H9 (cell line): ENCODE results near the gene APBA2. TPM values are rescaled to one million over a fixed set of nuclear protein-coding genes. Genes with fewer than 3 reads are reported as not detected.

Experiments
- DNase-seq: peaks from one replicate; pipeline ENCODE4 v3.0.0-alpha.2; 2017
- H2AFZ ChIP-seq: one replicate; pipeline ENCODE4 v1.6.1; 2013; ENCODE audit warnings: mild to moderate bottlenecking, low read length, control low read depth, moderate library complexity
- H2AK5ac ChIP-seq: 2 replicates; pipeline ENCODE4 v1.6.1; 2013; ENCODE audit warnings: low read length, control low read depth, mixed read lengths; ENCODE audit not compliant: insufficient read length
- H2BK120ac ChIP-seq: one replicate; pipeline ENCODE4 v1.6.1; 2013; ENCODE audit warnings: low read depth, mild to moderate bottlenecking, low read length, control low read depth, inconsistent platforms; ENCODE audit not compliant: poor library complexity, severe bottlenecking
- H2BK12ac ChIP-seq: 2 replicates; pipeline ENCODE4 v1.6.1; 2013; ENCODE audit warnings: low read length, control low read depth, mixed read lengths, low read depth; ENCODE audit not compliant: insufficient read length
- H2BK15ac ChIP-seq: 2 replicates; pipeline ENCODE4 v1.6.1; 2013; ENCODE audit warnings: low read depth, low read length, control low read depth
- H2BK20ac ChIP-seq: one replicate; pipeline ENCODE4 v1.6.1; 2013; ENCODE audit warnings: low read depth, mild to moderate bottlenecking, low read length, control low read depth, inconsistent platforms; ENCODE audit not compliant: poor library complexity, severe bottlenecking
- H2BK5ac ChIP-seq: 2 replicates; pipeline ENCODE4 v1.6.1; 2013; ENCODE audit warnings: low read length, control low read depth, mixed read lengths; ENCODE audit not compliant: insufficient read length
- H3K14ac ChIP-seq: 2 replicates; pipeline ENCODE4 v1.6.1; 2013; ENCODE audit warnings: low read length, control low read depth; ENCODE audit not compliant: insufficient read depth
- H3K18ac ChIP-seq: 2 replicates; pipeline ENCODE4 v1.6.1; 2013; ENCODE audit warnings: low read depth, mild to moderate bottlenecking, mixed read lengths, low read length, control low read depth; ENCODE audit not compliant: insufficient read length
- H3K23ac ChIP-seq: 2 replicates; pipeline ENCODE4 v1.6.1; 2013; ENCODE audit warnings: low read length, control low read depth, mixed read lengths, low read depth; ENCODE audit not compliant: insufficient read length
- H3K23me2 ChIP-seq: 2 replicates; pipeline ENCODE4 v1.6.1; 2013; ENCODE audit warnings: low read depth, mild to moderate bottlenecking, mixed read lengths, low read length, control low read depth; ENCODE audit not compliant: insufficient read length, poor library complexity, severe bottlenecking
- H3K27ac ChIP-seq: 2 replicates; pipeline ENCODE4 v1.5.1; 2013; ENCODE audit warnings: low read length, control low read depth, mixed read lengths, low read depth; ENCODE audit not compliant: insufficient read length
- H3K27me3 ChIP-seq: 2 replicates; pipeline ENCODE4 v1.6.1; 2013; ENCODE audit warnings: low read length, control low read depth, inconsistent platforms; ENCODE audit not compliant: insufficient read depth
- H3K4ac ChIP-seq: 2 replicates; pipeline ENCODE4 v1.6.1; 2013; ENCODE audit warnings: low read depth, mild to moderate bottlenecking, control low read depth, inconsistent platforms, low read length, moderate library complexity
- H3K4me1 ChIP-seq: 2 replicates; pipeline ENCODE4 v1.6.1; 2013; ENCODE audit warnings: low read length, control low read depth, inconsistent platforms; ENCODE audit not compliant: insufficient read depth
- H3K4me2 ChIP-seq: 2 replicates; pipeline ENCODE4 v1.6.1; 2013; ENCODE audit warnings: low read length, control low read depth, mixed read lengths; ENCODE audit not compliant: insufficient read length, insufficient read depth
- H3K56ac ChIP-seq: 2 replicates; pipeline ENCODE4 v1.6.1; 2013; ENCODE audit warnings: low read depth, mild to moderate bottlenecking, mixed read lengths, low read length, control low read depth; ENCODE audit not compliant: insufficient read length
- H3K79me1 ChIP-seq: 2 replicates; pipeline ENCODE4 v1.6.1; 2013; ENCODE audit warnings: low read depth, mild to moderate bottlenecking, moderate library complexity, low read length, control low read depth, inconsistent platforms; ENCODE audit not compliant: insufficient read depth, poor library complexity, severe bottlenecking
- H3K79me2 ChIP-seq: 2 replicates; pipeline ENCODE4 v1.6.1; 2013; ENCODE audit warnings: low read length, control low read depth, inconsistent platforms; ENCODE audit not compliant: insufficient read depth
- H3K9ac ChIP-seq: 2 replicates; pipeline ENCODE4 v1.6.1; 2013; ENCODE audit warnings: low read length, control low read depth, mixed read lengths; ENCODE audit not compliant: insufficient read length; ENCODE audit errors: extremely low read depth
- H3K9me3 ChIP-seq: one replicate; pipeline ENCODE4 v1.6.1; 2013; ENCODE audit warnings: low read depth, low read length, inconsistent platforms; ENCODE audit not compliant: control insufficient read depth
- H3T11ph ChIP-seq: one replicate; pipeline ENCODE4 v1.6.1; 2013; ENCODE audit warnings: mild to moderate bottlenecking, low read length, control low read depth, inconsistent platforms
- H4K20me1 ChIP-seq: one replicate; pipeline ENCODE4 v1.6.1; 2013; ENCODE audit not compliant: control insufficient read depth, insufficient read length, insufficient read depth
- H4K5ac ChIP-seq: 2 replicates; pipeline ENCODE4 v1.6.1; 2013; ENCODE audit warnings: low read depth, mild to moderate bottlenecking, mixed read lengths, low read length, control low read depth; ENCODE audit not compliant: insufficient read length
- H4K8ac ChIP-seq: replicated peaks from 2 replicates; pipeline ENCODE4 v1.6.1; 2013; ENCODE audit warnings: low read length, control low read depth, mixed read lengths, low read depth; ENCODE audit not compliant: insufficient read length
- H4K91ac ChIP-seq: 2 replicates; pipeline ENCODE4 v1.6.1; 2013; ENCODE audit warnings: low read depth, mild to moderate bottlenecking, moderate library complexity, mixed read lengths, low read length, control low read depth; ENCODE audit not compliant: insufficient read length
- H3K27ac Mint-ChIP-seq, 3 experiments: 2 replicates in 2 of 3; 3 replicates in 1 of 3; pipeline ENCODE4 v1.8.0; 2020 to 2021; ENCODE audit warnings: mixed read lengths in 3 of 3, mild to moderate bottlenecking in 1 of 3, moderate library complexity in 1 of 3
- H3K27me3 Mint-ChIP-seq: 2 replicates; pipeline ENCODE4 v1.8.0; 2021; ENCODE audit warnings: low read depth, mild to moderate bottlenecking, moderate library complexity, mixed read lengths
- H3K36me3 Mint-ChIP-seq, 3 experiments: 2 replicates in 2 of 3; 3 replicates in 1 of 3; pipeline ENCODE4 v1.8.0; 2020 to 2021; ENCODE audit warnings: low read depth in 3 of 3, mixed read lengths in 3 of 3; ENCODE audit not compliant: insufficient read depth in 1 of 3
- H3K4me1 Mint-ChIP-seq, 2 experiments: 2 replicates each; pipeline ENCODE4 v1.8.0; 2020; ENCODE audit warnings: mixed read lengths in 2 of 2
- H3K4me3 Mint-ChIP-seq, 2 experiments: 2 replicates in 1 of 2; 3 replicates in 1 of 2; pipeline ENCODE4 v1.8.0; 2020 to 2021; ENCODE audit warnings: mild to moderate bottlenecking in 2 of 2, mixed read lengths in 2 of 2, moderate library complexity in 1 of 2
- H3K9me3 Mint-ChIP-seq, 2 experiments: 2 replicates in 1 of 2; 3 replicates in 1 of 2; pipeline ENCODE4 v1.8.0; 2020; ENCODE audit warnings: mild to moderate bottlenecking in 2 of 2, mixed read lengths in 2 of 2, moderate library complexity in 1 of 2
- WGBS: extraction: QIAGEN DNeasy Blood & Tissue Kit; methylation state at CpG from one replicate; pipeline ENCODE4 v1.1.7; 2013; ENCODE audit warnings: missing lambda C conversion rate, low lambda C conversion rate, mixed read lengths; ENCODE audit not compliant: insufficient read length; ENCODE audit errors: extremely low coverage; 5-methylcytosine and 5-hydroxymethylcytosine counted together
- total RNA-seq: library from RNA; stranded (reverse); gene quantifications from 2 replicates; pipeline ENCODE4 v1.2.1, GENCODE V29; 2021
- TF ChIP-seq, protein P1 (sequence below): fragments of 200-600 bp; sonication (generic); conservative IDR thresholded peaks from 3 replicates; pipeline ENCODE4 v1.8.0; 2021; ENCODE audit warnings: antibody characterized with exemption, mild to moderate bottlenecking

The APBA2 gene
- total RNA-seq, 1 experiment from 2014 or later: 14.3 TPM

DNA sequence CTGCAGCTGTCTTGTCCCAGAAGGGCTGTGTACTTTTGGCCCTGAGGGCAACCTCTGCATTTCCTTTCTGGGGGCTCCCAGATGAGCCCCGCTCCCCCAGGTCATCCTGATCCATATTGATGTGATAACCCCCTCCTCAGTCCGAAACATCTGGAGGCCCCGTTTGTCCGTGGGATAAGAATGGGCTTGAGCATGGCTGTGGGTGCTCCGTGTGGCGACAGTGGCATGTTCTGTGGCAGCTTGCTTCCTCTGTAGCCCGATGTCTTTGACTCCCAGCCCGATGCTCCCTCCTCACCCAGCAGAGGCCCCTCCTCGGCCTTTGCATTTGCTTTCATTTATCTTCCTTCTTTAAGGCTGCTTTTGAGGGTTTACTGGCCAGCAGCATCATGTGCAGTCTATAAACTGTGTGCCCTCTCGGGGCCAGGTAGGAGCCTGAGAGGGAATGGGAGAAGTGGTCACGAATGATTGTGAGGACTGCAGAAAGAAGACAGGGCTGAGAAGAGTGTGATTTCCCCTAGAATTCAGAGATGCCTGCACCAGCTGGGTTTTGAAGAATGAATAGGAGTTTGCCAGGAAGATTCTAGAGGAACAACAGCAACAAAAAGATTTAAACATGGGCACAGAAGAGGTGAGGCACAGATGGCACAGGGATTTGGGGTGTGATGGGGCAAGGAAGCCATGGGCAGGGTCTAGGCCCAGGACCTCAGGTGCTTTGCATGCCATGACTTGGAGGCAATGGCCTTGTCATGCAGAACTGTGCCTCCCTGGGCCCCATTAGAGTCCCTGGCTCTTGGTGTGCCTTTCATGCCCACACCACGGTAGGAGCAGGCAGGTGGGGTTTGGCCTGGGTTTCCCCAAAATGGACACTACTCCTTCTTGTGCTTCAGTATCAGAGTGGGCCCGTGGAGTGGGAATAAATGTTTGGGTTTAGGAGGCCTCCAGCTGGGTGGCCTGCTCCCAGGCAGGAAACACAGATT is 34.2 kb downstream of the APBA2 start:
- Histone ChIP-seq H4K20me1 (no peaks in the 10 kb centered on the region), H4K91ac (no peak overlapping the region), H3K18ac (no peak overlapping the region), H3K23me2 (no peaks in the 10 kb centered on the region), H3K79me1 (no peaks in the 10 kb centered on the region), H3K4me1 (no peaks in the 10 kb centered on the region), H3K27me3 (no peaks in the 10 kb centered on the region), H3K14ac (no peak overlapping the region), H3K4ac (no peak overlapping the region), H3K79me2 (no peaks in the 10 kb centered on the region), H3K27ac (no peak overlapping the region), H2BK5ac (no peak overlapping the region), H4K5ac (no peak overlapping the region), H2BK15ac (no peak overlapping the region), H4K8ac (no peak overlapping the region), H2BK12ac (no peak overlapping the region), H3T11ph (no peak overlapping the region), H2BK20ac (no peak overlapping the region), H2AK5ac (no peak overlapping the region), H3K9me3 (no peaks in the 10 kb centered on the region), H3K4me2 (no peak overlapping the region), H2AFZ (no peak overlapping the region), H3K23ac (no peak overlapping the region), H3K9ac (no peak overlapping the region), H2BK120ac (no peak overlapping the region), H3K56ac (no peak overlapping the region)
- TF ChIP-seq, protein P1, sequence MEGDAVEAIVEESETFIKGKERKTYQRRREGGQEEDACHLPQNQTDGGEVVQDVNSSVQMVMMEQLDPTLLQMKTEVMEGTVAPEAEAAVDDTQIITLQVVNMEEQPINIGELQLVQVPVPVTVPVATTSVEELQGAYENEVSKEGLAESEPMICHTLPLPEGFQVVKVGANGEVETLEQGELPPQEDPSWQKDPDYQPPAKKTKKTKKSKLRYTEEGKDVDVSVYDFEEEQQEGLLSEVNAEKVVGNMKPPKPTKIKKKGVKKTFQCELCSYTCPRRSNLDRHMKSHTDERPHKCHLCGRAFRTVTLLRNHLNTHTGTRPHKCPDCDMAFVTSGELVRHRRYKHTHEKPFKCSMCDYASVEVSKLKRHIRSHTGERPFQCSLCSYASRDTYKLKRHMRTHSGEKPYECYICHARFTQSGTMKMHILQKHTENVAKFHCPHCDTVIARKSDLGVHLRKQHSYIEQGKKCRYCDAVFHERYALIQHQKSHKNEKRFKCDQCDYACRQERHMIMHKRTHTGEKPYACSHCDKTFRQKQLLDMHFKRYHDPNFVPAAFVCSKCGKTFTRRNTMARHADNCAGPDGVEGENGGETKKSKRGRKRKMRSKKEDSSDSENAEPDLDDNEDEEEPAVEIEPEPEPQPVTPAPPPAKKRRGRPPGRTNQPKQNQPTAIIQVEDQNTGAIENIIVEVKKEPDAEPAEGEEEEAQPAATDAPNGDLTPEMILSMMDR: no peak
- peaks cover 0 to 8% (median 3%) of the 10 kb centered on the region in 3 experiments; a peak in 3 of 7 replicates for H3K36me3 Mint-ChIP-seq
- no peak overlapping the region for H3K4me3 Mint-ChIP-seq
- peak overlapping the region in 1 of 3 experiments; percentile 13; a peak in 1 of 7 replicates for H3K27ac Mint-ChIP-seq
- H3K27me3 Mint-ChIP-seq: no peaks in the 10 kb centered on the region
- no peak for DNase-seq
- H3K9me3 Mint-ChIP-seq: no peaks in the 10 kb centered on the region
- WGBS: no CpG with 5 or more reads among the region's 13 CpGs
- peaks cover 13 to 17% of the 10 kb centered on the region in 2 experiments for H3K4me1 Mint-ChIP-seq
